NCI-H446 (cell line): ENCODE measurements around the gene CBX6.
"Not testable (repeated sequence)": the region's sequence is repeated elsewhere in the genome, so short reads cannot be mapped to it uniquely, and the experiment has no call there.

Experiments
- DNase-seq, 2 experiments: peaks; one replicate each; lab custom pipeline; 2025; lab: John Stamatoyannopoulos, UW

Gene CBX6

DNA sequence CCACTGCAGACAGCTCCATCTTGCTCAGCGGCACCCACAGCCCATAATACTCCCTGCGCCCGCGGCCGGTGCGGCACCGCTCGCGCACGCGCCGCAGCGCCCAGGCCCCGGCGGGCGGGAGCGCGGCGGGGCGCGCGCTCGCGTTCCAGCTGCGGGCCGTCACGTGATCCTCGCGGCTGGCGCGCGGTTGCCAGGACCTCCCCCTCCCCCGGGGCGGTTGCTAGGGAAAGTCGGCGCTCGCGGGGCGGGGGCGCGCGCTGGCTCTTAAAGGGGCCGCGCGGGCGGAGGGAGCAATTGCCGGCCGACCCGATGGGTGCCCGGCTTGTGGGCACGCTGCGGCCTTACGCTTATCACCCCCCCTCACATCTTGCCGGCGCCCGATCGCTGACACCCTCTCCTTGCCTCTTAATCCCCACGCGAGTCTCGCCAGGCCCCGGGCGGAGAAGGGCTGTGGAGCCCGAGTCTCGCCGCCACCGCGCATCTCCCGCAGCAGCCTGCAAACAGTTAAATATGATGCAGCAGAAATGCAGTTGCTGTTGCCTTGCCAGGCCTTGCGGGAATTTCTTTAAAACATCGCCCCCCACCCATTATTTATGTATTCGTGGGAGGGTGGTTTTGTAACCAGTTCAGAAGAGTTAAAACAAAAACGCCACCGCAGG lies at the start of gene CBX6:
Gene CBX6, minus strand, starts transcription at position 45 of the 659 bp plus-strand sequence. Its CDS starts 26 bp downstream, at position 19.
- peak; percentile 75 to 97 for DNase-seq

DNA sequence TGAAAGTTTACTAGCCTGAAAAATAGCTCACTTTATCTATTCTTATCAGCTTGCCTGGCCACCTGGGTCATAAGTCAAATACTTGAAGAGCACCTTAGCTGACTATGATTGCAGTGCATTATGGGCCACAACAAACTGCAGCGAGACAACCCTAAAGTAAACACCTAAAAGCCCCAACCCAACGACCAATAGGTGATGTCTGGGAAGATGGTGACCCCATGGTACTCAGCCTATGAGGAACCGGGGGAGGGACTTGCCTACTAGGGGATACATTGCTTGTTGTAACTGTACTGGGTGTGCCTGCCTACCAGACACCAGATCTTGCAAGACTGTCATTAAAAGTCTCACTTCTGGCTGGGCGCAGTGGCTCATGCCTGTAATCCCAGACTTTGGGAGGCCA lies 49.8 kb upstream of the CBX6 start:
- DNase-seq, result no peak

DNA sequence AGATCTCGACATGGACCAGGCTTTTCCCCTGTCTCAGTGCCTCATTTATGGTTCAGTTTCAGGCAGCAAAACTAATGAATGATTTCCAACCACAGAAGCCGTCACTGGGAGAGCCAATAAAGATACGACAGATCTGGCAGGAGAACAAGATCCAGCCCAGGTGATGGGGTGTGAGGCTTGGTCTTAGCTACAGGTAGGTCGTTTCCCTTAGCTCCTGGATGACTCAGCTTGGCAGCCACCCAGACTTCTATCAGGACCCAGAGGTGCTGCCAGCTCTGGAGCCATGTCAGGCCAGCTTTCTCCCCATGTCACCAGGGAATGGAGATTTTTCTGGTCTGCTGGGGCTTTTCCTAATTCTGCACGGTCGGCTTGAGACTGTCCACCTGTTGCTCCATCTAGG lies 49.1 kb upstream of the CBX6 start:
- peak in 1 of 2 experiments; percentile 14 for DNase-seq

DNA sequence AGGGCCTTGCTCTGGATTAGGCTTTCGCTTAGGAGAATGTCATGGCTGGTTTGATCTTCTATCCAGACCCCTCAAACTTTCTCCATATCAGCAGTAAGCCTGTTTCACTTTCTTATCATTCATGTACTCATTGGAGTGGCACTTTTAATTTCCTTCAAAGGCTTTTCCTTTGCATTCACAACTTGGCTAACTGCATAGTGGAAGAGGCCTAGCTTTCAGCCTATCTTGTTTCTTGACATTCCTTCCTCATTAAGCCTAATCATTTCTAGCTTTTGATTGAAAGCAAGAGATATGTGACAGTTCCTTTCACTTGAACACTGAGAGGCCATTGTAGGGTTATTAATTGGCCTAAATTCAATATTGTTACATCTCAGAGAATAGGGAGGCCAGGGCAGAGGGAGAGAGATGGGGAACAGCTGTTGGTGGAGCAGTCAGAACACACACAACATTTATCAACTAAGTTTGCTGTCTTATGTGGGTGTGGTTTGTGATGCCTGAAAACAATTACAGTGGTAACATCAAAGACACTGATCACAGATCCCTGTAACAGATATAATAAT lies 47.7 kb upstream of the CBX6 start:
- DNase-seq, result no peak

DNA sequence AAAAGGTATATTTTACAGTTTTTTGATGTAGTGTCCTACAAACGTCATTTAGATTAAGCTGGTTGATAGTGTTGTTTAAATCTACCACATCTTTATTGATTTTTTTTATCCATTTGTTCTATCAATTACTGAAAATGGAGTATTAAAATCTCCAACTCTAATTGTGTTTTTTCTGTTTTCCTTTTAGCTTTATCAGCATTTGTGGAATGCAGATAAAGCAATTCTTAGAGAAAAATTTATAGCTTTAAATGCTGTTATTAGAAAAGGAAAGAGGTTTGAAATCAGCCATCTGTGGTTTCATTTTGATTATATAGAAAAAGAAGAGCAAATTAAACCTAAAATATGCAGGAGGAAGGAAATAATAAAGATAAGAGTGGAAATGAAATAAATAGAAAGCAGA lies 39.4 kb upstream of the CBX6 start:
- DNase-seq, result no peak

DNA sequence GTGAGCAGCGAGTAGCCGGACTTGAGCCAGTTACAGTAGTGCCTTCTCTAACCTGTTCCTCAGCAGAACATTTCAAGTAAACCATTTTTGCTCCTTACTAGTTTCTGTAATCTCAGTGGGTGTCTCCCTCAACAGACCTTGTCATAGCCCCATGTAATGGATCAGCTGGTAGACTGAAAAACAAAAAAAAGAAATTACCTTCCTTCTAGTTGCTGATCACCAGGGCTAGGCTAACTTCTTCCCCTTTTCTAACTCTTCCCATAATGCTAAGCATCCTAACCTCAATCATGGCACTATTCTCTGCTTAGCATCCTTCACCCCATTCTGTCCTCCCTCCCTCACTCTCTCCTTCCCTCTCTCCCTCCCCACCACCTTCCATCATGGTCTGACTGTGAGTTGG lies 35.8 kb upstream of the CBX6 start:
- DNase-seq, result no peak

DNA sequence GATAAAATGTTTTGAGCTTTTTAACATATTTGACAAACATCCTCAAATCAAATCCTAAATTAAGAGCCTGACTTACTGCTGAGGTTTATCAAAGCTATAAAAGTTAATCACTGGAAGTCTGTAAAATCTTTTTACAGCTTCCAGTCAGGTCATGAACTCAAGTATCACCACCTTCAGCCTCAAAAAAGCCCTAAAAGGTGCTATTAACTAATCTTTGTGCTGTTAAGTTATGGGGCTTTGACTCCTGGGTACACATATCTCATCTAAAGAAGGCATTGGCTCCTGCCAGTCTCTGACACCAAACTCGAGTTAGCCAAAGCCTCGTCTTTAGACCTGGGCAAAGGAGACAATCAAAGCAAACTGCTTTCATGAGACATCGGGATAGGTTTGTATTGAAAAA lies 34.0 kb upstream of the CBX6 start:
- no peak for DNase-seq

DNA sequence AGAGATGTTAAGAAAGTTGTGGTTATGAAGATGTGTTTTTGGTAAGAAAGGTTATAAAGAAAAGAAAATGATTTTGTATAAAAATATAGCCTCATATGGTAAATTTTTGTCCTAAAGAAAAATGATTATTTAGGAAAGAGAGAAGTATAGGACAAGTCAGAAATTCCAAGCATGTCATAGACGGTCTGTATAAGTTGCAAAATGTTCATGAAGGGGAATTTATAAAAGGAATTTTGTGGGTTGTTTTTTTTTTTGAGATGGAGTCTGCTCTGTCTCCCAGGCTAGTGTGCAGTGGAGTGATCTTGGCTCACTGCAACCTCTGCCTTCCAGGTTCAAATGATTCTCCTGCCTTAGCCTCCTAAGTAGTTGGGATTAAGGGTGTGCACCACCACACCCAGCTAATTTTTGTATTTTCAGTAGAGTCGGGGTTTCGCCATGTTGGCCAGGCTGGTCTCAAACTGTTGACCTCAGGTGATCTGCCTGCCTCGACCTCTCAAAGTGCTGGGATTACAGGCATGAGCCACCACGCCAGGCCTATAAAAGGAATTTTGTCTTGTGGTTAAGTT lies 32.1 kb upstream of the CBX6 start:
- DNase-seq, result not testable (repeated sequence)

DNA sequence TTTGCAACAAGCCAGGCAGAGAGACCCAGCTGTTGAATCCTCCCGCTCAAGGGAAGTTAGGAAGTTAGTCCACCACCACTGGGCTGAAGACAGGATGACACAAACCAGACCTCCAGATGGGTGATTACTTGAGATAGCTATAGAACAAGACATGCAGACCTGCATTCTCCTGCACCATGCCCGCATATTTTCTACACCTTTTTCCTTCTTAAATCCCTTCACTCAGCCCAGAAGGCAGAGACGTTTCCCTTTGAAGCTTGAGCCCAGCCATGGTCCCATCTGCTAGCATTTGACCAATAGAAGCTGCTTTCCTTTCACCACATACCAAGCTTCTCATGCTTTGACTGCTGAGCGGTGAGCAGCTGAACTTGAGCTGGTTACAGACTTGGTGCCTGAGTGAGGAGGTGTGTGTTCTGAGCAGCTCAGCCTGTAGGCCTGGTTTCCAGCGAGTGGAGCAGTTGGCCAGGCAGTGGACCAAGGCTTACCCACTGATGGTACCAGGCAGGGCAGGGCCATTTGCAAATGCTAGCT lies 29.2 kb upstream of the CBX6 start:
- no peak for DNase-seq

DNA sequence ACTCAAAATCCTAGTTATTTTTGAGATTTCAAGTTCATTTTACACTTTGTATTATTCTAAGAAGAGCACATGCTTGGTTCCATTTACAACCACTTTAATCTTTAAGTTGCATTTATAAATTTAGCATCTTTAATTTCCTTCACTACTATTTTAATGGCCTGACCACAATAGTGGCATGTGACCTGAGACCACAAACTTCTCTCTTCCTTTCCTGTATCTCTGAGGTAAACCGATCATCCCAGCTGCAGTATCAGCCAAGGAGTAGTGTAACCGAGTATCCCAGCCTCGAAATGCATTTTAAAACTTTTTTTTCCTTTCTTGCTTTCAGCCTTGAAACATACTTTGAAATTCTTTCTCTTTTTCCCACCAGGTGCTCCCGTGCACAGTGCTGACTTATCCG lies 28.7 kb upstream of the CBX6 start:
- DNase-seq, result no peak

DNA sequence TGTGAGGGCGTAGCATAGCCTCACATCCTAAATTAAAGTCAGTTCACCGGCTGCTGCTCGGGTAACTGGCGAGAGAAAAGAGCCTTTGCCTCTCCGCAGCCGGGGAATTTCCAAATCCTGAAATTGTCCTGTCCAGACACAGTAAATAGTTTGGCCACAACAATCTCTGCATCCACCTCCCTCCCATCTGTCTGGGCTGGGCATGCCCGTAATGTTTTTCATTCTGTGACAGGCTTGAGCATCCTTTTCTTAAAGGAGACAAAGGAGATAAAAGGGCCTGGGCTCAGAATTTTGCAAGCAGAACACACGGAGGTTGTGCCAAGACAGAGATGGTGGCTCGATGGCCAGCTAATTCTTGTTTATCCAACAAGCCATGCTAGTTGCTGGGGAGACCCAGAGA lies 19.2 kb upstream of the CBX6 start:
- no peak for DNase-seq

DNA sequence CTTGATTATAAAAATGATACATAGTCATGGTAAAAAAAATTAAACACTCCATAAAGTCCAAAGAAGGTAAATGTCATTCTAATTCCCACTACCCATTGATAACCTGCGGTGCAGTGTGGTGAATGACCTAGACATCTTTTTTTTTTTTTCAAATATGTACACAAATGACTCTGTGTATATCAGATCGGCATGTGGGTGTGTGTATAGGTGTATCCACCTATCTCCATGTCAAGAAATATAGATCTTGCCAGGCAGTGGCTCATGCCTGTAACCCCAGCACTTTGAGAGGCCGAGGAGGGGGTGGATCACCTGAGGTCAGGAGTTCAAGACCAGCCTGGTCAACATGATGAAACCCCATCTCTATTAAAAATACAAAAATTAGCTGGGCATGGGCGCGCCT lies 18.4 kb upstream of the CBX6 start:
- no peak for DNase-seq

DNA sequence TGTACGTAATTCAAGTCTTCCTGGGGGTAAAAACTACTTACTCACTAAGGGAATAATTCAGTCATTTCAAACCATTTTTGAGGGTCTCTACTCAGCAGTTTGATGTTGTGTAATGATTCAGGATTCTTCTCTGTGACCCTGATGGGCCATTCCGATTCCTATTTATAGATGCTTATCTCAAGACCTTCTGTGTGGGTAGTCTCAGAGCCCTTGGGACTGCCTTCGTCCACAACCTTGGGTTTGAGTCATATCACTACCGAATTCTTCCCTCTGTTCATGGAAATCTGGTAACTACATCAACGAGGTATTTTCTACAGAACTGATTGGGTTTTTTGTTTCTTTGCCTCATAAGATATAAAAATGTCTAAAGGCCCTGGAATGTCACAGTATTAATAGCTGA lies 14.3 kb upstream of the CBX6 start:
- DNase-seq, result no peak

DNA sequence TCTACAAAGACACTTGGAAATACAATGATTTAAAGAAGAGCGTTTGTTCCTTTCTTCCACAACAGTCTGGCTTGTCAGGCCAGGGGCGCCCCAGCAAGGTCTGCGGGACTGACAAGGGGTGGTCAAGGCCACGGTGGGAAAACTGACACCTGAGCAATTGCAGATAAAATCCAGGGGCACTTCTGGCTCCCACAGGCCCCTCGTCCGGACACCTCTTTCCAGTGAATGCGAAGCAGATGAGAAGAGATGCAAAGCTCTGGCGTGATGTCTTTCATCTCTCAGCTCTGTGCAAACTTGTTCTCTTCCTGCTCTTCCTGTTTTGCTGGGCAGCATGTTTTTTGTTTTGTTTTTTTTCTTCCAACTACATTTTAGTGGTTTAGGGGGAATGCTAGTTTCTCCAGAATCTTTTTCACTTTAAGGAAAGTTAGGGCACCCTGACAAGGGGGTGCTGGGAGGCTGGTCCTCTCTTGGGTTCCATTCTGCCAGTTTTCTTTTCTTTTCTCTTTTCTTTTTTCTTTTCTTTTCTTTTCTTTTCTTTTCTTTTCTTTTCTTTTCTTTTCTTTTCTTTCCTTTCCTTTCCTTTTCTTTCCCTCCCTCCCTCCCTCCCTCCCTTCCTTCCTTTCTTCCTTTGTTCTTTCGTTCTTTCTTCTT lies 11.1 kb upstream of the CBX6 start:
- DNase-seq, result no peak

DNA sequence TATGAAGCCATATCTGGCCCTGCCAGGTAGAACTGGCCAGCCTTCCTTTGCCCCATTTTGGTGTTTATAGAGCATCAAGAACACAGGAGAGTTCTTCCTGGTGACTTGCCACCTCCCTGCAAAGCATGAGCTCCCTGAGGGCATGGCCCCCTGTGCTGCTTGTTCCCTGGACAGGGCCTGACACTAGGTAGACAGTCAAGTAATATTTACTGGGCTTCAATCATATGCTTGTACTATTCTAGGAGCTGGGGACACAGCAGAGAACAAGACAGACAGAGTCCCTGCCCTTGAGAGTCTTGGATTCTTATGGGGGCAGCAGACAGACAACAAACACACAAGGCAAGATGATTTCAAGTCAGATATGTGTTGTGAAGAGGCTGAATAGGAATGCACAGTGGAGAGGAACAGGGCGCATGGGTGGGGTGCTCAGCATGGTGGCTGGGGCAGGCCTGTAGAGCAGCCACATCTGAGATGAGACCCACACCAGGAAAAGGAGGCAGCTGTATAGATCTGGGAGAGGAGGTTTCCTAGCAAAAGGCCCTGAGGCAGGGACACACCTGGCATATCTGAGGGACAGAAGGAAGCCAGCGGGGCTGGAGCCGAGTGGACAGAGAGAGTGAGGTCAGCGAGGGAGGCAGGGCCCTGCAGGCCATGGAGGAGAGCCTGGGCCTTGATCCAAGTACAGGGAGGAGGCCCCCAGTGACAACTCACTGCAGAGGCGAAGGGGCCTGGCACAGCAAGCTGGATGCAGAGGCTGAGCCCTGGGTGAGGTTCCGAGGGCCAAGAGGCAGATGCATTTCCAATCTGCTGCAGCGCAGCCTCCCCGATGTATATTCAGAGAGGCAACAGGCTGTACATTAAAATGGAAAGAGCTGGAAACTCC lies 10.2 kb upstream of the CBX6 start:
- DNase-seq, result peak in 1 of 2 experiments; percentile 40

DNA sequence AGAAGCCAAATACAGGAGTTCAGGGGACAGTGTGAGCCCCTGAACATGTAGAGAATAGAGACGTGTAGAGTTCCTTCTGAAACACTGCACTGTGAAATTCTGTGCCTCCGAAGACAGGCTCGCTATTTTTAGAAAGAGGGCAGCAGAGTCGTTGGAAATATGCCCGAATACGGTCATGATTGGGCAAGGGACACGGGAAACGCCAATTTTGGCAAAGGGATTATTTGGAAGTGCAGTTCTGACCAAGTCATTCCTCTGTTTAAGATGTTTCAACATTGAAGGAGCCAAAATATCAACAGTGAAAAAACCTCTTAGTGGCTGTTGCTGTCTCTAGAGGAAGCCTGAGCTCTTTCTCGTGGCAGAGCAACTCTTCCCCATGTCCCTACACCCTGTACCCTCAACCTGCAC lies 9.5 kb upstream of the CBX6 start:
- peak in 1 of 2 experiments; percentile 84 for DNase-seq

DNA sequence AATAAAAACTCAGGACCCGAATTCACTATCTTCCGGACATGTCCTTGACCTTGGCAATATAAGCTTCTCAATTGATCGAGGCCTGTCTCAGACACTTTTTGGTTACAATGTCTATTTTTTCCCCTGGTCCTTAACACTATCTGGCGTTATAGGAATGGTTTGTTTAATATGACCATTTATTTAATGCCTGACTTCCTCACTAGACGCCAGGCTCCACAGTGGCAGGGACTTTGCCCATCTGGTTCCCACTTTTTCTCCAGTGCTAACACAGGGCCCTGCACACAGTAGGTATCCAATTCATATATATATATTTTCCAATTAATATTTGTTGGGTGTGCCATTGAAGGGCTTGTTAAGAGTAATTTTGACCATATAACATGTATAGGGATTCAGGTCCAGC lies 7.9 kb upstream of the CBX6 start:
- DNase-seq, result no peak

DNA sequence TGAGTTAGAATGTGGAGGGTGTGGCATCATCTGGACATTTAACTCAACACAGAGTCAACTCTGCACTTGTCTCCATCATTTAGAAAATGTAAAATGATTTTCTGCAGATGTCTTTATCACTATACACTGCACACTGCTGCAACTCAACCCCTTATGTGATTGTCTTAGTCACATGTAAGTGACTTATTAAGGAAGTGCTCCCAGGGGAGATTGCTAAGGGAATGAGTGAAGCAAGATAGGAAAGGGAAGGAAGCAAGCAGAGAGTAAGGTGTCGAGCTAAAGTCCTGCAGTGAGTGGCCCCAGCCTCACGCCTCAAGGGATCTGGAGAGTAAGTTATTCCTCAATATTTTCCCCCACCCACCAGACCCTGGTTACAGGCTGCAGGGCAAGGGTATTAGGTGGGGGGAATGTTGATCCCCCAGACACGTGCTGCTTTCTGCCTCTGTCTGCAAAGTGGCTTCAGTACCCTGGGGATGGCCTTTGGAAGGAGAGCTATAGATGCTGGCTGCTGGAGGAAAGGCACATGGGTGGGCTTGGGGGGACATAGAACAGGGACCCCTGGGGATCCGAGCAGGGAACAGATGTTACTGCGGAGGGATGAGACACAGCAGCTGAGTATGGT lies 7.2 kb upstream of the CBX6 start:
- no peak for DNase-seq

DNA sequence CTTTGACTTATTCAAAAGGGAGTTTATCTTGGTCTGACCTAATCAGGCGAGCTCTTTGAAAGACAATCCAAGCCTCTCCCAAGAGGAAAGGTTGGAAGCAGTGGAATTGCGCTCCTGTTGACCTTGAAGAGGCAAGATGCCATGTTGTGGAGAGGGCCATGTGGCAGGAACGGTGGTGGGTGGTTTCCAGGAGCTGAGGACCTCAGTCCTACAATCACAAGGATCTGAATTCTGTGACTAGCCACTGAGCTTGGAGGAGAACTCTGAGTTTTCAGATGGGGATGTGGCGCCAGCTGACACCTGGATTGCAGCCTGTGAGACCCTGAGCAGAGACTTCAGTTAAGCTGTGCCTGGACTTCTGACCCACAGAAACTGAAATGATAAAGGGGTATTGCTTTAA lies 6.0 kb upstream of the CBX6 start:
- DNase-seq, result no peak

DNA sequence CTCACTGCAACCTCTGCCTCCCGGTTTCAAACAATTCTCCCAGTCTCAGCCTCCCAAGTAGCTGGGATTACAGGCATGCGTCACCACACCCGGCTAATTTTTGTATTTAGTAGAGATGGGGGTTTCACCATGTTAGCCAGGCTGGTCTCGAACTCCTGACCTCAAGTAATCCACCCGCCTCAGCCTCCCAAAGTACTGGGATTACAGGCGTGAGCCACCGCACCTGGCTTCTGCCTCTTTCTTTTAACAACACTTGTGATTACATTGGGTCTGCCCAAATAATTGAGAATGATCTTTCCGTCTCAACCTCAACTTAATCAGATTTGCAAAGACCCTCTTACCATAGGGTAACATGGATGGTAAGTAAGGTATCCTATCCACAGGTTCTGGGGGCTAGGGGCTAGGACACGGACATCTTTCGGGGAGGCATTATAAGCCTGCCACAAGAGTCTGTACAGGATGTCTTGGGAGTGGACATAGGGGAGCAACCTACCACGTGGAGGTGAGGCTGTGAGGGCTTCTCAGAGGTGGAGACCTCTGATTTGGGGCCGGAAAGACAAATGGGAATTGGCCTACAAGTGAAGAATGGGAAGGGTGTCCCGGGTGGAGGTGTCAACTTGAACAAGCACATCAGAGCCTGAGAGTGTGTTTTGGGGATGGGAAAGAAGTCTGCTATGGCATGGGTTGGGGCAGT lies 2.7 kb upstream of the CBX6 start:
- no peak for DNase-seq
